ENCODE measurements around the gene ITPR2. TPM values are rescaled to one million over a fixed set of nuclear protein-coding genes. Genes with fewer than 3 reads are reported as not detected.

Gene ITPR2
- total RNA-seq, 2 donors from 2014 or later, result 14.8 to 74.4 TPM

- WGBS, 2 experiments (ENCODE audit: insufficient coverage in 1 of 2, insufficient read length in 1 of 2), result 88 to 100% methylated on average over 2 to 3 of the region's 3 CpGs
- H3K27ac Mint-ChIP-seq, result no peak overlapping the region
- Histone ChIP-seq H3K4me1 (ENCODE audit: control insufficient read depth, insufficient read depth, low read length) (no peaks in the 10 kb centered on the region), H3K4me3 (ENCODE audit: low read length) (no peak overlapping the region), H3K36me3 (ENCODE audit: control insufficient read depth, insufficient read depth, low read length) (no peaks in the 10 kb centered on the region), H3K27me3 (ENCODE audit: control insufficient read depth, insufficient read depth, low read length, poor library complexity, severe bottlenecking) (no peaks in the 10 kb centered on the region), H3K9me3 (ENCODE audit: control insufficient read depth, low read length) (no peaks in the 10 kb centered on the region), H3K9ac (ENCODE audit: extremely low read depth, low read length, poor library complexity, severe bottlenecking) (no peak overlapping the region), H3K27ac (ENCODE audit: low read depth, low read length) (no peak overlapping the region)
- no peak for TF ChIP-seq CTCF (conservative IDR thresholded peaks at IDR 0.05)
- DNase-seq, result no peak
- no peaks in the 10 kb centered on the region for H3K27me3 Mint-ChIP-seq (ENCODE audit: insufficient read depth)
- no peak overlapping the region for H3K4me3 Mint-ChIP-seq
- H3K4me1 Mint-ChIP-seq, result no peaks in the 10 kb centered on the region
- peaks cover 8% of the 10 kb centered on the region for H3K36me3 Mint-ChIP-seq (ENCODE audit: low read depth)
- H3K9me3 Mint-ChIP-seq, result peaks cover 2% of the 10 kb centered on the region
Observed at GRCh38 chr12:26422839-26423398, 410.1 kb downstream of the ITPR2 start.

- H3K4me1 Mint-ChIP-seq, result no peaks in the 10 kb centered on the region
- H3K9me3 Mint-ChIP-seq, result peaks cover 2% of the 10 kb centered on the region
- no peaks in the 10 kb centered on the region for H3K36me3 ChIP-seq (ENCODE audit: control insufficient read depth, insufficient read depth, low read length)
- H3K9ac ChIP-seq (ENCODE audit: extremely low read depth, low read length, poor library complexity, severe bottlenecking), result no peak overlapping the region
- H3K4me3 ChIP-seq (ENCODE audit: low read length), result no peak overlapping the region
- TF ChIP-seq CTCF (conservative IDR thresholded peaks at IDR 0.05), result no peak
- no peaks in the 10 kb centered on the region for H3K9me3 ChIP-seq (ENCODE audit: control insufficient read depth, low read length)
- 89 to 94% methylated on average over 2 to 3 of the region's 3 CpGs for WGBS, 2 experiments (ENCODE audit: insufficient coverage in 1 of 2, insufficient read length in 1 of 2)
- H3K4me3 Mint-ChIP-seq, result no peak overlapping the region
- H3K4me1 ChIP-seq (ENCODE audit: control insufficient read depth, insufficient read depth, low read length), result no peaks in the 10 kb centered on the region
- DNase-seq, result no peak
- no peak overlapping the region for H3K27ac Mint-ChIP-seq
- H3K27me3 ChIP-seq (ENCODE audit: control insufficient read depth, insufficient read depth, low read length, poor library complexity, severe bottlenecking), result no peaks in the 10 kb centered on the region
- H3K27ac ChIP-seq (ENCODE audit: low read depth, low read length), result no peak overlapping the region
- peaks cover 12% of the 10 kb centered on the region for H3K36me3 Mint-ChIP-seq (ENCODE audit: low read depth)
- no peaks in the 10 kb centered on the region for H3K27me3 Mint-ChIP-seq (ENCODE audit: insufficient read depth)
Observed at GRCh38 chr12:26416550-26416949, 416.4 kb downstream of the ITPR2 start.

GRCh38 chr12:26410689-26411088 is 422.3 kb downstream of the ITPR2 start:
- Histone ChIP-seq H3K4me1 (ENCODE audit: control insufficient read depth, insufficient read depth, low read length) (no peaks in the 10 kb centered on the region), H3K27me3 (ENCODE audit: control insufficient read depth, insufficient read depth, low read length, poor library complexity, severe bottlenecking) (no peaks in the 10 kb centered on the region), H3K9ac (ENCODE audit: extremely low read depth, low read length, poor library complexity, severe bottlenecking) (no peak overlapping the region), H3K36me3 (ENCODE audit: control insufficient read depth, insufficient read depth, low read length) (no peaks in the 10 kb centered on the region), H3K4me3 (ENCODE audit: low read length) (no peak overlapping the region), H3K27ac (ENCODE audit: low read depth, low read length) (no peak overlapping the region), H3K9me3 (ENCODE audit: control insufficient read depth, low read length) (no peaks in the 10 kb centered on the region)
- no peak for TF ChIP-seq CTCF (conservative IDR thresholded peaks at IDR 0.05)
- Mint-ChIP-seq H3K4me3 (no peak overlapping the region), H3K36me3 (ENCODE audit: low read depth) (no peaks in the 10 kb centered on the region), H3K27ac (no peak overlapping the region), H3K27me3 (ENCODE audit: insufficient read depth) (no peaks in the 10 kb centered on the region), H3K4me1 (no peaks in the 10 kb centered on the region), H3K9me3 (no peaks in the 10 kb centered on the region)
- WGBS, 2 experiments (ENCODE audit: insufficient coverage in 1 of 2, insufficient read length in 1 of 2), result 100% methylated on average over 1 of the region's 1 CpG
- no peak for DNase-seq

Measured in endodermal cell (in vitro differentiated cells).